ENCODE results near the gene COL26A1. TPM values are rescaled to one million over a fixed set of nuclear protein-coding genes. Genes with fewer than 3 reads are reported as not detected.

COL26A1 gene
- total RNA-seq, 6 experiments from 2014 or later, result not detected

GRCh38 chr7:101393865-101394264 lies 31.2 kb downstream of the COL26A1 start:
- no peaks in the 10 kb centered on the region for H3K9me3 Mint-ChIP-seq
- peaks cover 7% of the 10 kb centered on the region for H3K4me1 Mint-ChIP-seq (ENCODE audit: low read depth)
- TF ChIP-seq CTCF (IDR thresholded peaks at IDR 0.05), result no peak
- H3K36me3 Mint-ChIP-seq (ENCODE audit: low read depth), result no peaks in the 10 kb centered on the region
- no peak for DNase-seq
- peaks cover 41% of the 10 kb centered on the region for H3K27me3 Mint-ChIP-seq (ENCODE audit: insufficient read depth)
- H3K4me3 Mint-ChIP-seq, result no peak overlapping the region
- no peak overlapping the region for H3K27ac Mint-ChIP-seq

GRCh38 chr7:101395376-101395775 lies 32.7 kb downstream of the COL26A1 start:
- Mint-ChIP-seq H3K4me1 (ENCODE audit: low read depth) (peaks cover 14% of the 10 kb centered on the region), H3K27me3 (ENCODE audit: insufficient read depth) (peaks cover 39% of the 10 kb centered on the region), H3K9me3 (no peaks in the 10 kb centered on the region), H3K27ac (no peak overlapping the region), H3K36me3 (ENCODE audit: low read depth) (no peaks in the 10 kb centered on the region), H3K4me3 (no peak overlapping the region)
- no peak for DNase-seq
- TF ChIP-seq CTCF (IDR thresholded peaks at IDR 0.05), result no peak

GRCh38 chr7:101397243-101397642 lies 34.6 kb downstream of the COL26A1 start:
- no peak overlapping the region for H3K27ac Mint-ChIP-seq
- no peaks in the 10 kb centered on the region for H3K36me3 Mint-ChIP-seq (ENCODE audit: low read depth)
- H3K4me1 Mint-ChIP-seq (ENCODE audit: low read depth), result peaks cover 23% of the 10 kb centered on the region
- H3K4me3 Mint-ChIP-seq, result no peak overlapping the region
- H3K27me3 Mint-ChIP-seq (ENCODE audit: insufficient read depth), result peaks cover 36% of the 10 kb centered on the region
- TF ChIP-seq CTCF (IDR thresholded peaks at IDR 0.05), result no peak
- DNase-seq, result no peak
- H3K9me3 Mint-ChIP-seq, result no peaks in the 10 kb centered on the region

- no peak for TF ChIP-seq CTCF (IDR thresholded peaks at IDR 0.05)
- DNase-seq, result no peak
- H3K9me3 Mint-ChIP-seq, result no peaks in the 10 kb centered on the region
- peaks cover 36% of the 10 kb centered on the region for H3K27me3 Mint-ChIP-seq (ENCODE audit: insufficient read depth)
- no peaks in the 10 kb centered on the region for H3K36me3 Mint-ChIP-seq (ENCODE audit: low read depth)
- no peak overlapping the region for H3K4me3 Mint-ChIP-seq
- peaks cover 26% of the 10 kb centered on the region for H3K4me1 Mint-ChIP-seq (ENCODE audit: low read depth)
- no peak overlapping the region for H3K27ac Mint-ChIP-seq
Observed at GRCh38 chr7:101397770-101398324, 35.2 kb downstream of the COL26A1 start.

- Mint-ChIP-seq H3K9me3 (no peaks in the 10 kb centered on the region), H3K36me3 (ENCODE audit: low read depth) (no peaks in the 10 kb centered on the region), H3K4me3 (no peak overlapping the region)
Observed at GRCh38 chr7:101398396-101399289, 36.0 kb downstream of the COL26A1 start.

More at GRCh38 chr7:101398396-101399289, 36.0 kb downstream of the COL26A1 start:
- H3K27ac Mint-ChIP-seq, result no peak overlapping the region
- DNase-seq, result no peak
- no peak for TF ChIP-seq CTCF (IDR thresholded peaks at IDR 0.05)
- peaks cover 33% of the 10 kb centered on the region for H3K27me3 Mint-ChIP-seq (ENCODE audit: insufficient read depth)
- peaks cover 30% of the 10 kb centered on the region for H3K4me1 Mint-ChIP-seq (ENCODE audit: low read depth)

All from HFFc6 (cell line).